MM.1S (cell line): ENCODE measurements around the gene GNE.

ENCODE experiments used
- CTCF ChIP-seq: fragments of 300-600 bp; sonication (generic); IDR thresholded peaks from 2 replicates; pipeline ENCODE4 v1.5.1; 2016; ENCODE audit warnings: antibody characterized with exemption, low read length, mixed read lengths
- EZH2 ChIP-seq: fragments of 300-600 bp; sonication (generic); optimal IDR thresholded peaks from 2 replicates; pipeline ENCODE3; 2017; ENCODE audit warnings: low read depth, mild to moderate bottlenecking, antibody characterized with exemption, low read length, mixed read lengths
- EZH2phosphoT487 ChIP-seq: fragments of 300-600 bp; sonication (generic); IDR thresholded peaks from 2 replicates; pipeline ENCODE4 v1.6.1; 2018; ENCODE audit warnings: antibody characterized with exemption, low read length

DNA sequence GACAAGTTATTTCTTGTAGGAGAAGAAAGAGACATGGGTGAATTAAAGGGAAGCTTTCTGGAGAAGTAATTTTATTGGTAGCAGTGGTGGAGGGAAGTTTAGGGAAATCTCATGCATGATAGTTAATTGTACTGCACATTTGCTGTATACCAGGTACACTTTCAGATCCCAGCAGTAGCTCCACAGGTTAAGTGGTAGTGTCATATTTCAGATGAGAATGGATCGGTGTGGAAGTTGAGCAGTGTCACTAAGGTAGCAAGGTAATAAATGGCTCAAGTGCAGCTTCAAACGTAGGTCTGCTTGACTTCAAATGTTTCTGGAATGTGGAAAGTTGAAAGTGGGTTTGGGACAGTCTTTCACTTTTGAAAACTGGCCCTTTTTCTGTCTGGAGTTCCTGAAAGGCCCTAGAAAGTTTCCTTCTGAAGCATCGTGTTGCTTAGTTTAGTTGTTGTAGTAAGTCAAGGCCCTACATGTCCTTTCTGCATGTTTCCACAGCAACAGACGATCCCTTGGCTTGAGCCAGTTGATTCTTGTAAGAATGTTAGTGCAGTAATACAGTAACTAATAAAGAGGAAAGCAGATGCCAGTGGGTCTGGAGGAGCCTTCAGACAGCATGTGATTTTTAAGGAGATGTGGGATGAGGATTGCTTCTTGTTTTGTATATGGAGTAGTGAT, 63.8 kb downstream of the GNE start:
- TF ChIP-seq CTCF (no peak), EZH2phosphoT487 (no peak), EZH2 (no peak)
